Natural killer cell (primary cell): ENCODE measurements around the gene RAPGEF4. TPM values are rescaled to one million over a fixed set of nuclear protein-coding genes. Genes with fewer than 3 reads are reported as not detected.
"Not testable (repeated sequence)": the region's sequence is repeated elsewhere in the genome, so short reads cannot be mapped to it uniquely, and the experiment has no call there.

Source experiments
- ATAC-seq, 3 donors: fragments of 150-1000 bp in 2 of 3; fragments of 200-7000 bp in 1 of 3; cut with Tn5 transposase; 1 replicate in 1 of 3; 2 replicates in 2 of 3; pipeline ENCODE4 v1.10.0; 2021; ENCODE audit warnings: mild to moderate bottlenecking in 2 of 3, moderate library complexity in 2 of 3
- DNase-seq, 2 donors: peaks; one replicate each; pipeline versions ENCODE4 v3.0.0 to v3.0.0-alpha.2; 2013 to 2021; ENCODE audit warnings: mixed read lengths in 1 of 2
- H3K27ac ChIP-seq: one replicate; pipeline ENCODE4 v1.5.1; 2013; ENCODE audit warnings: mild to moderate bottlenecking, low read length
- H3K27me3 ChIP-seq: one replicate; pipeline ENCODE4 v1.6.1; 2013; ENCODE audit warnings: low read length; ENCODE audit not compliant: control insufficient read depth, insufficient read depth
- H3K36me3 ChIP-seq: one replicate; pipeline ENCODE4 v1.6.1; 2013; ENCODE audit warnings: low read length; ENCODE audit not compliant: control insufficient read depth, insufficient read depth
- H3K4me1 ChIP-seq: one replicate; pipeline ENCODE4 v1.6.1; 2013; ENCODE audit warnings: low read length; ENCODE audit not compliant: control insufficient read depth, insufficient read depth
- H3K4me3 ChIP-seq: one replicate; pipeline ENCODE4 v1.5.1; 2013; ENCODE audit warnings: low read length
- H3K9me3 ChIP-seq: one replicate; pipeline ENCODE4 v1.6.1; 2013; ENCODE audit warnings: low read length; ENCODE audit not compliant: control insufficient read depth, insufficient read depth
- H3K27ac Mint-ChIP-seq, 2 donors: one replicate each; pipeline ENCODE4 v1.8.0; 2022; ENCODE audit warnings: mild to moderate bottlenecking in 2 of 2, mixed read lengths in 2 of 2, moderate library complexity in 1 of 2
- H3K27me3 Mint-ChIP-seq, 2 donors: one replicate each; pipeline ENCODE4 v1.8.0; 2022; ENCODE audit warnings: low read depth in 2 of 2, mixed read lengths in 2 of 2
- H3K36me3 Mint-ChIP-seq: one replicate; pipeline ENCODE4 v1.8.0; 2022; ENCODE audit warnings: mixed read lengths
- H3K4me1 Mint-ChIP-seq, 2 donors: one replicate each; pipeline ENCODE4 v1.8.0; 2022; ENCODE audit warnings: mixed read lengths in 2 of 2
- H3K4me3 Mint-ChIP-seq: one replicate; pipeline ENCODE4 v1.8.0; 2022; ENCODE audit warnings: mild to moderate bottlenecking, moderate library complexity, mixed read lengths
- H3K9me3 Mint-ChIP-seq, 2 donors: one replicate each; pipeline ENCODE4 v1.8.0; 2022; ENCODE audit warnings: mixed read lengths in 2 of 2
- WGBS: methylation state at CpG from one replicate; pipeline ENCODE4 v1.1.7; 2013; ENCODE audit warnings: missing lambda C conversion rate; ENCODE audit not compliant: insufficient coverage; 5-methylcytosine and 5-hydroxymethylcytosine counted together
- intact Hi-C: fragments of 100-400 bp; cut with micrococcal nuclease; formaldehyde crosslinking; loops from one replicate; pipeline ENCODE4 v1.14.2; 2022
- total RNA-seq, 4 donors: library from RNA; stranded (reverse); fragments of 120-200 nt in 1 of 4; gene quantifications; one replicate each; pipeline versions ENCODE4 v1.2.3 to v1.2.4, GENCODE V29; 2013 to 2022
- TF ChIP-seq, protein P1 (sequence below): fragments of 200-600 bp; IDR thresholded peaks from one replicate; pipeline ENCODE4 v1.8.0; 2022; ENCODE audit warnings: antibody characterized with exemption

RAPGEF4 gene
- total RNA-seq, 3 donors from 2014 or later (not counting 1 experiment from before 2014, with no cell fraction given): 0.50 TPM; not detected in 2

DNA sequence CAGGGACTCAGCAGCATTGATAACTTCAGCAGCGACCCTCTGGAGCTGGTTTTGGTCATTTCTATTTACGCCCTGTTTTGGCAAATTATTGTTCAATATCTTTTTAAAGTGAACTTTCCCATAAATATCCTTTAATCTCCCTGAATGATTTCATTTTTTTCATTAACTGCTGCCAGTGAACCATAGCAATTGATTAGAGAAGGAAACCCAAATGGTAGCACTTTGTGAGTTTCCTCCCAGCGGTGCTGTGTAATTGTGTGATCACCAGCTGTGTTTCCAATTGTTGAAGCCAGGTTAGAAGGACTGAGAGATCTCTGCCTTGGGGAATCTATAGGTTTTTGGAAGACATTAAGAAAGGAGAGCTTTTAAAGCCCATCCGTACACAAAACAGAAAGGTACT is 356.3 kb downstream of the RAPGEF4 start:
- Histone ChIP-seq H3K9me3 (no peaks in the 10 kb centered on the region), H3K27me3 (no peaks in the 10 kb centered on the region), H3K36me3 (no peaks in the 10 kb centered on the region), H3K4me3 (no peak overlapping the region), H3K27ac (no peak overlapping the region), H3K4me1 (no peaks in the 10 kb centered on the region)
- no peaks in the 10 kb centered on the region for H3K27me3 Mint-ChIP-seq
- no peak overlapping the region for H3K27ac Mint-ChIP-seq
- no peaks in the 10 kb centered on the region for H3K36me3 Mint-ChIP-seq
- TF ChIP-seq, protein P1, sequence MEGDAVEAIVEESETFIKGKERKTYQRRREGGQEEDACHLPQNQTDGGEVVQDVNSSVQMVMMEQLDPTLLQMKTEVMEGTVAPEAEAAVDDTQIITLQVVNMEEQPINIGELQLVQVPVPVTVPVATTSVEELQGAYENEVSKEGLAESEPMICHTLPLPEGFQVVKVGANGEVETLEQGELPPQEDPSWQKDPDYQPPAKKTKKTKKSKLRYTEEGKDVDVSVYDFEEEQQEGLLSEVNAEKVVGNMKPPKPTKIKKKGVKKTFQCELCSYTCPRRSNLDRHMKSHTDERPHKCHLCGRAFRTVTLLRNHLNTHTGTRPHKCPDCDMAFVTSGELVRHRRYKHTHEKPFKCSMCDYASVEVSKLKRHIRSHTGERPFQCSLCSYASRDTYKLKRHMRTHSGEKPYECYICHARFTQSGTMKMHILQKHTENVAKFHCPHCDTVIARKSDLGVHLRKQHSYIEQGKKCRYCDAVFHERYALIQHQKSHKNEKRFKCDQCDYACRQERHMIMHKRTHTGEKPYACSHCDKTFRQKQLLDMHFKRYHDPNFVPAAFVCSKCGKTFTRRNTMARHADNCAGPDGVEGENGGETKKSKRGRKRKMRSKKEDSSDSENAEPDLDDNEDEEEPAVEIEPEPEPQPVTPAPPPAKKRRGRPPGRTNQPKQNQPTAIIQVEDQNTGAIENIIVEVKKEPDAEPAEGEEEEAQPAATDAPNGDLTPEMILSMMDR: no peak
- intact Hi-C loops: no loop called here
- no peak overlapping the region for H3K4me3 Mint-ChIP-seq
- no peaks in the 10 kb centered on the region for H3K4me1 Mint-ChIP-seq
- ATAC-seq (no peak), DNase-seq (no peak)
- 97% methylated on average over 4 of the region's 4 CpGs for WGBS
- H3K9me3 Mint-ChIP-seq: no peaks in the 10 kb centered on the region

DNA sequence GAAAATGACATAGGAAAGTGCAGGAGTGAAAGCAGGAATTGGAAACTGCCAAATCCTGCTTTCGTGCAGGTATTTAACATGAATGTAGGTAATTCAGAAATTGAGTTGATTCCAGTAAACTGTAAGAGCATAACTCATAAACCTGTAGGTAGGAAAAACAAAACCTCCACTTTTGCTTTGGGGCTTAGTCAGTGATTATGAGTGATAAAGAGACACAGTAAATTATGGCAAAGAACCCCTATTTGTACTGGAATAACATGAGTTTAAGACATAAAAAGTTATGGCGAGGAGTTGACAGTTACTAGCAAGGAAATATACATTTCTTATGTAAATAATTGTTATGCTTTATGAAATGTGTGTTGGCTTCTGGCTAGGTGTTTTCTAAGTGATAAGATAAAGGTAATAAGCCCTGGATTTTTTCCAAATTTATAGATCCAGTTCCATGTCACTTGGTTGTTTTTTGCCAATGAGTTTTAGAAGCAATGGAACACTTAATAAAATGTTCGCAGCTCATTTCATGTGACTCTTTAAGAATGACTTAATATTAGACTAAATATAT is 357.3 kb downstream of the RAPGEF4 start:
- no peaks in the 10 kb centered on the region for H3K4me1 Mint-ChIP-seq
- no peaks in the 10 kb centered on the region for H3K36me3 ChIP-seq
- H3K9me3 Mint-ChIP-seq: no peaks in the 10 kb centered on the region
- intact Hi-C loops: no loop called here
- no peak overlapping the region for H3K27ac Mint-ChIP-seq
- H3K4me3 ChIP-seq: no peak overlapping the region
- ATAC-seq (no peak), DNase-seq (no peak)
- H3K27me3 ChIP-seq: no peaks in the 10 kb centered on the region
- 93% methylated on average over 2 of the region's 3 CpGs for WGBS
- H3K27me3 Mint-ChIP-seq: no peaks in the 10 kb centered on the region
- TF ChIP-seq, protein P1: no peak
- H3K27ac ChIP-seq: no peak overlapping the region
- no peaks in the 10 kb centered on the region for H3K9me3 ChIP-seq
- no peaks in the 10 kb centered on the region for H3K36me3 Mint-ChIP-seq
- no peaks in the 10 kb centered on the region for H3K4me1 ChIP-seq
- H3K4me3 Mint-ChIP-seq: no peak overlapping the region

GRCh38 chr2:173093617-173094016 is 358.0 kb downstream of the RAPGEF4 start:
- H3K27me3 ChIP-seq, H3K4me3 ChIP-seq, H3K36me3 ChIP-seq, H3K4me3 Mint-ChIP-seq, H3K27ac ChIP-seq, DNase-seq, H3K4me1 ChIP-seq, H3K36me3 Mint-ChIP-seq, ATAC-seq, H3K27ac Mint-ChIP-seq, H3K9me3 Mint-ChIP-seq, H3K9me3 ChIP-seq, intact Hi-C loops, H3K27me3 Mint-ChIP-seq, H3K4me1 Mint-ChIP-seq: not testable (repeated sequence)
- WGBS: no CpG with 5 or more reads among the region's 2 CpGs

DNA sequence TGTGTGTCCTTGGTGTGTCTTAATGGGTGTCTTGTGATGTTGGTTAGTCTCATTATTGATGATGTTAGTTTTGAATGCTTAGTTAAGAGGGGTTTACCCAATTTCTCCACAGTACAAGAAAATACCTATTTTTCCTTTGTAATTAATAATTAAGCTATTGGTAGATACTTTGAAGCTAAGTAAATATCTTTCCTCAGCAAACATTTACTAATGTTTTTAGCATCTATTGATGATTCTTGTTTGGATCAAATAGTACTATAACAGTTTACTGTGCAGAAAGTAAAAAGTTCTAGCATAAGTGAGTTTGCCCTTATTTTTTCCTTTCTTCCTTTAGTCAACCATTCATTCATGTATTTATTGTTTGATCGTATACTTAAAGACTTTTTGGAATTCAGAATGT is 359.1 kb downstream of the RAPGEF4 start:
- Mint-ChIP-seq H3K4me1 (no peaks in the 10 kb centered on the region), H3K4me3 (no peak overlapping the region), H3K27ac (no peak overlapping the region), H3K27me3 (no peaks in the 10 kb centered on the region), H3K36me3 (no peaks in the 10 kb centered on the region), H3K9me3 (no peaks in the 10 kb centered on the region)
- Histone ChIP-seq H3K4me1 (no peaks in the 10 kb centered on the region), H3K4me3 (no peak overlapping the region), H3K27me3 (no peaks in the 10 kb centered on the region), H3K27ac (no peak overlapping the region), H3K36me3 (no peaks in the 10 kb centered on the region), H3K9me3 (no peaks in the 10 kb centered on the region)
- DNase-seq: no peak
- intact Hi-C loops: no loop called here
- TF ChIP-seq, protein P1: no peak
- WGBS: 80% methylated on average over 1 of the region's 1 CpG
- no peak for ATAC-seq
